Body of pancreas (tissue), 4 donors: ENCODE measurements around the gene SLC27A2. TPM values are rescaled to one million over a fixed set of nuclear protein-coding genes. Genes with fewer than 3 reads are reported as not detected.

Experiments
- ATAC-seq: fragments of 150-250 bp; one replicate; pipeline ENCODE4 v1.9.1; 2016
- DNase-seq, 4 donors: peaks; one replicate each; pipeline ENCODE4 v3.0.0-alpha.2; 2019
- H3K27ac ChIP-seq, 4 donors: fragments of 200-600 bp; sonication (generic); 1 replicate in 3 of 4; 2 replicates in 1 of 4; pipeline versions ENCODE4 v1.5.1 to v1.6.1; 2016 to 2019; ENCODE audit warnings: mild to moderate bottlenecking in 1 of 4, mixed read lengths in 1 of 4, moderate library complexity in 1 of 4
- H3K27me3 ChIP-seq, 2 donors: fragments of 200-600 bp; sonication (generic); one replicate each; pipeline ENCODE4 v1.6.0; 2016; ENCODE audit warnings: mild to moderate bottlenecking in 1 of 2
- H3K36me3 ChIP-seq, 2 donors: fragments of 200-600 bp; sonication (generic); replicated peaks in 1 of 2; 2 replicates each; pipeline ENCODE4 v1.5.1; 2016; ENCODE audit warnings: low read depth in 2 of 2; ENCODE audit not compliant: insufficient read depth in 1 of 2
- H3K4me1 ChIP-seq: fragments of 200-600 bp; sonication (generic); one replicate; pipeline ENCODE4 v1.6.0; 2016
- H3K4me3 ChIP-seq, 2 donors: fragments of 200-600 bp; sonication (generic); 1 replicate in 1 of 2; 2 replicates in 1 of 2; pipeline ENCODE4 v1.5.1; 2016 to 2019
- H3K9me3 ChIP-seq, 3 donors: fragments of 200-600 bp; sonication (generic); 1 replicate in 2 of 3; 2 replicates in 1 of 3; pipeline ENCODE4 v1.5.1; 2016
- CTCF ChIP-seq, 7 experiments: fragments of 450-650 bp in 4 of 7; fragments of 200-600 bp in 3 of 7; sonication (generic) in 3 of 7; IDR thresholded peaks; one replicate each; pipeline ENCODE4 v1.5.1; 2016 to 2019; ENCODE audit warnings: antibody characterized with exemption in 7 of 7
- POLR2A ChIP-seq, 3 donors: fragments of 450-650 bp; IDR thresholded peaks; one replicate each; pipeline ENCODE4 v1.6.1; 2016; ENCODE audit warnings: antibody characterized with exemption in 3 of 3, mild to moderate bottlenecking in 2 of 3
- WGBS, 2 donors: methylation state at CpG; one replicate each; pipeline ENCODE4 v1.1.5; 2017; 5-methylcytosine and 5-hydroxymethylcytosine counted together
- intact Hi-C: fragments of 100-400 bp; cut with DNase I; formaldehyde crosslinking; loops from one replicate; pipeline ENCODE4 v1.15.1; 2023
- total RNA-seq, 2 donors: library from RNA; depleted of rRNA; stranded (reverse); fragments of >200 nt; gene quantifications; one replicate each; pipeline ENCODE4 v1.1.0, GENCODE V29; 2016

Gene SLC27A2
- total RNA-seq, 2 donors from 2014 or later = 3.9 to 4.6 TPM

- no peak for TF ChIP-seq CTCF (IDR thresholded peaks at IDR 0.05)
- no peak for TF ChIP-seq POLR2A (IDR thresholded peaks at IDR 0.05)
- intact Hi-C loops = no loop called here
- DNase-seq (no peak), ATAC-seq (no peak)
- Histone ChIP-seq H3K27me3 (no peaks in the 10 kb centered on the region), H3K27ac (no peak overlapping the region), H3K9me3 (no peaks in the 10 kb centered on the region), H3K4me3 (no peak overlapping the region), H3K36me3 (no peaks in the 10 kb centered on the region), H3K4me1 (no peaks in the 10 kb centered on the region)
- 52 to 54% methylated on average over 2 of the region's 2 CpGs for WGBS, 2 donors
These were observed 18.9 kb upstream of the SLC27A2 start for GRCh38 chr15:50162969-50163718.

DNA sequence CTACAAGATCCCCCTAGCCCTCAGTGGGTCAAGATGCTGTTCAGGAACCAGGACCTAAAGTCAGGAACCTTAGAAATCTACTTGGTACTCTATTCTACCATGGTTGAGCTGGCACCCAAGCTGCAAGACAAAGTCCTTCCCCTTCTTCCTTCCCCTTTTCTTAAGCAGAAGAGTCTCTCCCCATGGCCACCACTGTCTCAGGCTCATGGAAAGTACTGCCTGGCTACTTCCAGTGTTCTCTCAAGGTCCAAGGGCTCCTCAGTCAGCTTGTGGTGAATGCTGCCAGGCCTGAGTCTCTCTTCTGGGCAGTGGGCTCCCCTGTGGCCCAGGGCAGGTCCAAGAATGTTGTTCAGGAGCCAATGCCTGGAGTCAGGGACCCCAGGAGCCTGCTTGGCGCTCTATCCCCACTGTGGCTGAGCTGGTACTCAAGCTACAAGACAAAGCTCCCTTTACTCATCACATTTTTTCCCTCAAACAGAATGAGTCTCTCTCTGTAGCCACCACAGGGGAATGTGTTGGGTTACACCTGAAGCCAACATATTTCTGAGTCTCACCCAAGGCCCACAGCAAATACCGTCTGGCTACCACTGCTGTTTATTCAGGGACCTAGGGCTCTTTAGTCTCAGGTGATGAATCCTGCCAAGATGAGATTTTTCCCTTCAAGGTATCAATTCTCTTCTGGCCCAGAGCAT lies 18.1 kb upstream of the SLC27A2 start:
- H3K4me1 ChIP-seq = no peaks in the 10 kb centered on the region
- no peaks in the 10 kb centered on the region for H3K27me3 ChIP-seq
- H3K4me3 ChIP-seq = no peak overlapping the region
- WGBS, 2 donors = 22 to 62% methylated on average over 1 to 2 of the region's 2 CpGs
- no peak for ATAC-seq
- no peak for DNase-seq
- H3K9me3 ChIP-seq = no peaks in the 10 kb centered on the region
- TF ChIP-seq CTCF (IDR thresholded peaks at IDR 0.05) (no peak), POLR2A (IDR thresholded peaks at IDR 0.05) (no peak)
- intact Hi-C loops = no loop called here
- no peak overlapping the region for H3K27ac ChIP-seq
- H3K36me3 ChIP-seq = no peaks in the 10 kb centered on the region

- no peak for TF ChIP-seq POLR2A (IDR thresholded peaks at IDR 0.05)
- no peak for TF ChIP-seq CTCF (IDR thresholded peaks at IDR 0.05)
- 83 to 88% methylated on average over 1 of the region's 1 CpG for WGBS, 2 donors
- intact Hi-C loops = no loop called here
- DNase-seq (no peak), ATAC-seq (no peak)
- Histone ChIP-seq H3K4me3 (no peak overlapping the region), H3K27me3 (no peaks in the 10 kb centered on the region), H3K27ac (no peak overlapping the region), H3K4me1 (no peaks in the 10 kb centered on the region), H3K9me3 (no peaks in the 10 kb centered on the region), H3K36me3 (no peaks in the 10 kb centered on the region)
These were observed 17.5 kb upstream of the SLC27A2 start for GRCh38 chr15:50164458-50164857.

GRCh38 chr15:50166216-50166615 lies 15.8 kb upstream of the SLC27A2 start:
- WGBS, 2 donors = 68 to 83% methylated on average over 1 of the region's 1 CpG
- intact Hi-C loops = no loop called here
- Histone ChIP-seq H3K36me3 (no peaks in the 10 kb centered on the region), H3K27ac (no peak overlapping the region), H3K4me1 (no peaks in the 10 kb centered on the region), H3K9me3 (no peaks in the 10 kb centered on the region), H3K4me3 (no peak overlapping the region), H3K27me3 (no peaks in the 10 kb centered on the region)
- ATAC-seq = peak; percentile 33
- TF ChIP-seq POLR2A (IDR thresholded peaks at IDR 0.05) = no peak
- TF ChIP-seq CTCF (IDR thresholded peaks at IDR 0.05) = no peak
- no peak for DNase-seq
